Activated gamma-delta T cell treated with Interleukin-2 at 50 U/mL for 16 hours (primary cell): ENCODE measurements around the gene PDE6G.
"Not testable (repeated sequence)": the region's sequence is repeated elsewhere in the genome, so short reads cannot be mapped to it uniquely, and the experiment has no call there.

ENCODE experiments used
- DNase-seq: peaks from one replicate; pipeline ENCODE4 v3.0.0-alpha.2; 2020

PDE6G gene

DNA sequence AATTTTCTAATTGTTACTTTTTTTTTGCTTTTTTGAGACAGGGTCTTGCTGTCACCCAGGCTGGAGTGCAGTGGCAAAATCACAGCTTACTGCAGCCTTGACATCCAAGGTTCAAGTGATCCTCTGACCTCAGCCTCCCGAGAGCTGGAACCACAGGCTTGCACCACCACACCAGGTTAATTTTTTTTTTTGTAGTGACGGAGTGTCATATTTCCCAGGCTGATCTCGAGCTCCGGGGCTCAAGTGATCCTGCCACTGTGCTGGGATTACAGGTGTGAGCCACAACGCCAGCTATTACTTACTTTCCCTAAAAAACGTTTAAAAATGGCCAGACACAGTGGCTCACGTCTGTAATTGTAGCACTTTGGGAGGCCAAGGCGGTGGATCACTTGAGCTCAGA lies 26.1 kb downstream of the PDE6G start:
- DNase-seq = no peak

- no peak for DNase-seq
Measured at GRCh38 chr17:81621494-81622130, 34.7 kb downstream of the PDE6G start.

DNA sequence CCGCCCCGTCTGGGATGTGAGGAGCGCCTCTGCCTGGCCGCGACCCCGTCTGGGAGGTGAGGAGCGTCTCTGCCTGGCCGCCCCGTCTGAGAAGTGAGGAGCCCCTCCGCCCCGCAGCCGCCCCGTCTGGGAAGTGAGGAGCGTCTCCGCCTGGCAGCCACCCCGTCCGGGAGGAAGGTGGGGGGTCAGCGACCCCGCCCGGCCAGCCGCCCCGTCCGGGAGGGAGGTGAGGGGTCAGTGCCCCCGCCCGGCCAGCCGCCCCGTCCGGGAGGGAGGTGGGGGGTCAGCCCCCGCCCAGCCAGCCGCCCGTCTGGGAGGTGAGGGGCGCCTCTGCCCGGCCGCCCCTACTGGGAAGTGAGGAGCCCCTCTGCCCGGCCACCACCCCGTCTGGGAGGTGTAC lies 38.0 kb downstream of the PDE6G start:
- not testable (repeated sequence) for DNase-seq

- no peak for DNase-seq
Measured at GRCh38 chr17:81616877-81617276, 39.5 kb downstream of the PDE6G start.

GRCh38 chr17:81615401-81615930 lies 40.9 kb downstream of the PDE6G start:
- no peak for DNase-seq

DNA sequence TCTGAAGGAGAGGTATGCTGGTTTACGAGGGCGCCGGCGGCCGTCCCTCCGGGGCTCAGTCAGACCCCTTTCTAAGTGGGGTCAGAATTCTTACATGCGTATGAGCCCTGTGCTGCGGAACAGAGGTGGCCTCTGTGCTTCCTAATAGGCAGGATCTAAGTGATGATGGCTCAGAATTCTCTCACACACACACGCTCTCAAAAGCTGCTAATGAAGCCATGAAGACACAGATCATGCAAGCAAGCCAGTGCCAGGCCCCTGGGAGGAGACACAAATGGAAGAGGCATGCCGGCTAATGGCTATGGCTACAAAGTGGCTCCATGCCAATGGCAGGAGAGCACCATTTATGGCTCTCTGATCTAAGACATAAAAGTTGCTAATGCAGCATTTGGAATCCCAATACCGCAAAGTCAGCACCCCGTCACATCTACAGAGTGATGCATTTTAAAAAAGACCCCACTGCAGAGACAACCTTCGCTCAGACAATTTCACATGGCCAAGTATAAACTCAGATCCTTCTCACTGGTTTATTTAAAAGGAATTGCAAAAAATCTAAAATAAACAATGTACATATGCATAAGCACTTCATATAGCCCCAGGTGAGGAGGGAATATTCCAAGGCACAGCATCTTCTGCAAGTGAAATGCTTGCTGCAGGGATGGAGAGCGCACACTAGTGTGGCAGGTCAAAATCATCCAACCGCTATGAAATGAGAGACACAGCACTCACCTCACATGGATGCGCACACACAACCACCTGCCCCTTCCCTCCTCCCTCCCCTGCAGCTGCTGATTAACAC lies 44.0 kb downstream of the PDE6G start:
- DNase-seq = no peak

- DNase-seq = no peak
Measured at GRCh38 chr17:81609541-81610311, 46.6 kb downstream of the PDE6G start.

- no peak for DNase-seq
Measured at GRCh38 chr17:81608605-81609004, 47.7 kb downstream of the PDE6G start.

DNA sequence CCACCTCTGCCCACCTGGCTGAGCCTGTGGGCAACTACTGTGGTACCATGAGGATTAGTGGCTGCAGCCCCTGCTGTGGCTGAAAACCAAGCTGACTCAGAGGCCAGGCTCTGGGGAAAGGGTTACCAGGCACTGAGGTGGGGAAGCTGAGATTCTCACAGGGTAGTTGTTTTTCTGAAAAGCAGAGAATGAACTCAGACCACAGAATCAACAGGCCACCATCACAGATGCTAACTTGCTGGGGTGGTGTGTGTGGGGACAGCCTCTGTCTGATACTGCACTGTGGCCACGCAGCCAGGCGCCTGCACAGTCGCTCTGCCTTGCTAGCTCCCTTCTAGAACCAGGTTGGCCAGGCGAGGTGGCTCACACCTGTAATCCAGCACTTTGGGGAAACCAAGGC lies 48.3 kb downstream of the PDE6G start:
- DNase-seq = no peak

GRCh38 chr17:81607431-81607830 lies 48.9 kb downstream of the PDE6G start:
- no peak for DNase-seq

- no peak for DNase-seq
Measured at GRCh38 chr17:81603846-81604610, 52.3 kb downstream of the PDE6G start.

DNA sequence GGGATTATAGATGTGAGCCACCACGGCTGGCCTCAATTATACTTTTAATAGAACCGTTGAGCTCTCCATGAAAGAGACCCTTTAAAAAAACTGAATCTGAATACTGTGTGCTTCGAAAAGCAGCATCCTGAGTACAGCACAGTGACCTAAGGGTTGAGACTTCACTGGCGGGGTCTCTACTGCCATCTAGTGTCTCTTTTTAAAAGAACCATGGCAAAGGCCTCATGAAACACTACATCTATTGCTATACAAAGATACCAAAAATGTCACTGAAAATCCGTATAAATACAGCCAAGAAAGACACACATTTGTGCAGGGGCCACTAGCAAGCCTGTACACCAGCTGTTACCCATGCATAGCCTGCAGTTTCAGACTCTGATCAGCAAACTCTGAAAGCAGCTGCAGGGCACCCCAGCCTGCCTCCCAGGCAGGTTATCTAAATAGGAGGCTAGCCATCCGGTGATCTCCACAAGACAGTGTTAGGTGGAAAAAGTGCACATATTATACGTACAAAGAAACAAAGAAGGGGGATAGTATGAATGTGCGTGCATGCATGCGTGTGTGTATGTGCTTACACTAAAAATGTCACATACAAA lies 54.7 kb downstream of the PDE6G start:
- DNase-seq = peak; percentile 36
